GM23338 (cell line): ENCODE measurements around the gene MIDN.

Experiments
- CREB1 ChIP-seq: fragments of 250-450 bp; sonication (Bioruptor Pico); IDR thresholded peaks from 2 replicates; pipeline ENCODE4 v1.5.0; 2020; ENCODE audit warnings: low read depth, mild to moderate bottlenecking, moderate library complexity
- EZH2 ChIP-seq: fragments of 200-600 bp; sonication (generic); IDR thresholded peaks from one replicate; pipeline ENCODE4 v1.8.0; 2017; ENCODE audit warnings: antibody characterized with exemption, mild to moderate bottlenecking, low read depth; ENCODE audit not compliant: unreplicated experiment
- EZH2phosphoT487 ChIP-seq: fragments of 200-600 bp; sonication (generic); IDR thresholded peaks from one replicate; pipeline ENCODE4 v1.8.1; 2018; ENCODE audit warnings: antibody characterized with exemption; ENCODE audit not compliant: unreplicated experiment
- POLR2AphosphoS5 ChIP-seq: IDR thresholded peaks from 2 replicates; pipeline ENCODE4 v1.6.1; 2016; ENCODE audit warnings: antibody characterized with exemption, low read depth
- STAT1 ChIP-seq: IDR thresholded peaks from one replicate; pipeline ENCODE4 v1.6.1; 2016; ENCODE audit warnings: antibody characterized with exemption; ENCODE audit not compliant: unreplicated experiment
- TF ChIP-seq, protein P1 (sequence below), 2 experiments: fragments of 200-600 bp in 1 of 2; sonication (generic) in 1 of 2; conservative IDR thresholded peaks; 2 replicates each; pipeline versions ENCODE4 v1.5.1 to v1.6.1; 2016 to 2017; ENCODE audit warnings: antibody characterized with exemption in 2 of 2, low read depth in 2 of 2, mild to moderate bottlenecking in 2 of 2, moderate library complexity in 1 of 2
- TF ChIP-seq, protein P2 (sequence below): IDR thresholded peaks from one replicate; pipeline ENCODE4 v1.6.1; 2018; ENCODE audit warnings: antibody characterized with exemption; ENCODE audit not compliant: unreplicated experiment
- TF ChIP-seq, protein P3 (sequence below): fragments of 250-450 bp; sonication (Bioruptor Pico); IDR thresholded peaks from 2 replicates; pipeline ENCODE4 v1.5.0; 2020; ENCODE audit warnings: mild to moderate bottlenecking, moderate library complexity

- TF ChIP-seq EZH2 (no peak), POLR2AphosphoS5 (no peak), STAT1 (no peak), EZH2phosphoT487 (no peak), CREB1 (CRISPR knock-in tag) (no peak)
- TF ChIP-seq, protein P1, sequence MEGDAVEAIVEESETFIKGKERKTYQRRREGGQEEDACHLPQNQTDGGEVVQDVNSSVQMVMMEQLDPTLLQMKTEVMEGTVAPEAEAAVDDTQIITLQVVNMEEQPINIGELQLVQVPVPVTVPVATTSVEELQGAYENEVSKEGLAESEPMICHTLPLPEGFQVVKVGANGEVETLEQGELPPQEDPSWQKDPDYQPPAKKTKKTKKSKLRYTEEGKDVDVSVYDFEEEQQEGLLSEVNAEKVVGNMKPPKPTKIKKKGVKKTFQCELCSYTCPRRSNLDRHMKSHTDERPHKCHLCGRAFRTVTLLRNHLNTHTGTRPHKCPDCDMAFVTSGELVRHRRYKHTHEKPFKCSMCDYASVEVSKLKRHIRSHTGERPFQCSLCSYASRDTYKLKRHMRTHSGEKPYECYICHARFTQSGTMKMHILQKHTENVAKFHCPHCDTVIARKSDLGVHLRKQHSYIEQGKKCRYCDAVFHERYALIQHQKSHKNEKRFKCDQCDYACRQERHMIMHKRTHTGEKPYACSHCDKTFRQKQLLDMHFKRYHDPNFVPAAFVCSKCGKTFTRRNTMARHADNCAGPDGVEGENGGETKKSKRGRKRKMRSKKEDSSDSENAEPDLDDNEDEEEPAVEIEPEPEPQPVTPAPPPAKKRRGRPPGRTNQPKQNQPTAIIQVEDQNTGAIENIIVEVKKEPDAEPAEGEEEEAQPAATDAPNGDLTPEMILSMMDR (conservative IDR thresholded peaks at IDR 0.05; ENCODE audit: low read depth in 2 of 2): no peak
- TF ChIP-seq, protein P2, sequence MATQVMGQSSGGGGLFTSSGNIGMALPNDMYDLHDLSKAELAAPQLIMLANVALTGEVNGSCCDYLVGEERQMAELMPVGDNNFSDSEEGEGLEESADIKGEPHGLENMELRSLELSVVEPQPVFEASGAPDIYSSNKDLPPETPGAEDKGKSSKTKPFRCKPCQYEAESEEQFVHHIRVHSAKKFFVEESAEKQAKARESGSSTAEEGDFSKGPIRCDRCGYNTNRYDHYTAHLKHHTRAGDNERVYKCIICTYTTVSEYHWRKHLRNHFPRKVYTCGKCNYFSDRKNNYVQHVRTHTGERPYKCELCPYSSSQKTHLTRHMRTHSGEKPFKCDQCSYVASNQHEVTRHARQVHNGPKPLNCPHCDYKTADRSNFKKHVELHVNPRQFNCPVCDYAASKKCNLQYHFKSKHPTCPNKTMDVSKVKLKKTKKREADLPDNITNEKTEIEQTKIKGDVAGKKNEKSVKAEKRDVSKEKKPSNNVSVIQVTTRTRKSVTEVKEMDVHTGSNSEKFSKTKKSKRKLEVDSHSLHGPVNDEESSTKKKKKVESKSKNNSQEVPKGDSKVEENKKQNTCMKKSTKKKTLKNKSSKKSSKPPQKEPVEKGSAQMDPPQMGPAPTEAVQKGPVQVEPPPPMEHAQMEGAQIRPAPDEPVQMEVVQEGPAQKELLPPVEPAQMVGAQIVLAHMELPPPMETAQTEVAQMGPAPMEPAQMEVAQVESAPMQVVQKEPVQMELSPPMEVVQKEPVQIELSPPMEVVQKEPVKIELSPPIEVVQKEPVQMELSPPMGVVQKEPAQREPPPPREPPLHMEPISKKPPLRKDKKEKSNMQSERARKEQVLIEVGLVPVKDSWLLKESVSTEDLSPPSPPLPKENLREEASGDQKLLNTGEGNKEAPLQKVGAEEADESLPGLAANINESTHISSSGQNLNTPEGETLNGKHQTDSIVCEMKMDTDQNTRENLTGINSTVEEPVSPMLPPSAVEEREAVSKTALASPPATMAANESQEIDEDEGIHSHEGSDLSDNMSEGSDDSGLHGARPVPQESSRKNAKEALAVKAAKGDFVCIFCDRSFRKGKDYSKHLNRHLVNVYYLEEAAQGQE: no peak
- TF ChIP-seq, protein P3, sequence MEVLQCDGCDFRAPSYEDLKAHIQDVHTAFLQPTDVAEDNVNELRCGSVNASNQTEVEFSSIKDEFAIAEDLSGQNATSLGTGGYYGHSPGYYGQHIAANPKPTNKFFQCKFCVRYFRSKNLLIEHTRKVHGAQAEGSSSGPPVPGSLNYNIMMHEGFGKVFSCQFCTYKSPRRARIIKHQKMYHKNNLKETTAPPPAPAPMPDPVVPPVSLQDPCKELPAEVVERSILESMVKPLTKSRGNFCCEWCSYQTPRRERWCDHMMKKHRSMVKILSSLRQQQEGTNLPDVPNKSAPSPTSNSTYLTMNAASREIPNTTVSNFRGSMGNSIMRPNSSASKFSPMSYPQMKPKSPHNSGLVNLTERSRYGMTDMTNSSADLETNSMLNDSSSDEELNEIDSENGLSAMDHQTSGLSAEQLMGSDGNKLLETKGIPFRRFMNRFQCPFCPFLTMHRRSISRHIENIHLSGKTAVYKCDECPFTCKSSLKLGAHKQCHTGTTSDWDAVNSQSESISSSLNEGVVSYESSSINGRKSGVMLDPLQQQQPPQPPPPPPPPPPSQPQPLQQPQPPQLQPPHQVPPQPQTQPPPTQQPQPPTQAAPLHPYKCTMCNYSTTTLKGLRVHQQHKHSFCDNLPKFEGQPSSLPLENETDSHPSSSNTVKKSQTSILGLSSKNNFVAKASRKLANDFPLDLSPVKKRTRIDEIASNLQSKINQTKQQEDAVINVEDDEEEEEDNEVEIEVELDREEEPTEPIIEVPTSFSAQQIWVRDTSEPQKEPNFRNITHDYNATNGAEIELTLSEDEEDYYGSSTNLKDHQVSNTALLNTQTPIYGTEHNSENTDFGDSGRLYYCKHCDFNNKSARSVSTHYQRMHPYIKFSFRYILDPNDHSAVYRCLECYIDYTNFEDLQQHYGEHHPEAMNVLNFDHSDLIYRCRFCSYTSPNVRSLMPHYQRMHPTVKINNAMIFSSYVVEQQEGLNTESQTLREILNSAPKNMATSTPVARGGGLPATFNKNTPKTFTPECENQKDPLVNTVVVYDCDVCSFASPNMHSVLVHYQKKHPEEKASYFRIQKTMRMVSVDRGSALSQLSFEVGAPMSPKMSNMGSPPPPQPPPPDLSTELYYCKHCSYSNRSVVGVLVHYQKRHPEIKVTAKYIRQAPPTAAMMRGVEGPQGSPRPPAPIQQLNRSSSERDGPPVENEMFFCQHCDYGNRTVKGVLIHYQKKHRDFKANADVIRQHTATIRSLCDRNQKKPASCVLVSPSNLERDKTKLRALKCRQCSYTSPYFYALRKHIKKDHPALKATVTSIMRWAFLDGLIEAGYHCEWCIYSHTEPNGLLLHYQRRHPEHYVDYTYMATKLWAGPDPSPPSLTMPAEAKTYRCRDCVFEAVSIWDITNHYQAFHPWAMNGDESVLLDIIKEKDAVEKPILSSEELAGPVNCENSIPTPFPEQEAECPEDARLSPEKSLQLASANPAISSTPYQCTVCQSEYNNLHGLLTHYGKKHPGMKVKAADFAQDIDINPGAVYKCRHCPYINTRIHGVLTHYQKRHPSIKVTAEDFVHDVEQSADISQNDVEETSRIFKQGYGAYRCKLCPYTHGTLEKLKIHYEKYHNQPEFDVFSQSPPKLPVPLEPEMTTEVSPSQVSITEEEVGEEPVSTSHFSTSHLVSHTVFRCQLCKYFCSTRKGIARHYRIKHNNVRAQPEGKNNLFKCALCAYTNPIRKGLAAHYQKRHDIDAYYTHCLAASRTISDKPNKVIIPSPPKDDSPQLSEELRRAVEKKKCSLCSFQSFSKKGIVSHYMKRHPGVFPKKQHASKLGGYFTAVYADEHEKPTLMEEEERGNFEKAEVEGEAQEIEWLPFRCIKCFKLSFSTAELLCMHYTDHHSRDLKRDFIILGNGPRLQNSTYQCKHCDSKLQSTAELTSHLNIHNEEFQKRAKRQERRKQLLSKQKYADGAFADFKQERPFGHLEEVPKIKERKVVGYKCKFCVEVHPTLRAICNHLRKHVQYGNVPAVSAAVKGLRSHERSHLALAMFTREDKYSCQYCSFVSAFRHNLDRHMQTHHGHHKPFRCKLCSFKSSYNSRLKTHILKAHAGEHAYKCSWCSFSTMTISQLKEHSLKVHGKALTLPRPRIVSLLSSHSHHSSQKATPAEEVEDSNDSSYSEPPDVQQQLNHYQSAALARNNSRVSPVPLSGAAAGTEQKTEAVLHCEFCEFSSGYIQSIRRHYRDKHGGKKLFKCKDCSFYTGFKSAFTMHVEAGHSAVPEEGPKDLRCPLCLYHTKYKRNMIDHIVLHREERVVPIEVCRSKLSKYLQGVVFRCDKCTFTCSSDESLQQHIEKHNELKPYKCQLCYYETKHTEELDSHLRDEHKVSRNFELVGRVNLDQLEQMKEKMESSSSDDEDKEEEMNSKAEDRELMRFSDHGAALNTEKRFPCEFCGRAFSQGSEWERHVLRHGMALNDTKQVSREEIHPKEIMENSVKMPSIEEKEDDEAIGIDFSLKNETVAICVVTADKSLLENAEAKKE (CRISPR knock-in tag): no peak
Observed at GRCh38 chr19:1307755-1308303, 59.4 kb downstream of the MIDN start.
